HG02763 (cell line): ENCODE measurements around the gene GPR12.
"Not testable (repeated sequence)": the region's sequence is repeated elsewhere in the genome, so short reads cannot be mapped to it uniquely, and the experiment has no call there.

Experiments used
- ATAC-seq: cut with Tn5 transposase; IDR thresholded peaks from one replicate; pipeline ENCODE4 v1.9.1; 2021; ENCODE audit warnings: mild to moderate bottlenecking, moderate library complexity; ENCODE audit not compliant: unreplicated experiment

The GPR12 gene

GRCh38 chr13:26749285-26749684 is 11.3 kb downstream of the GPR12 start:
- no peak for ATAC-seq

GRCh38 chr13:26747706-26748105 is 12.9 kb downstream of the GPR12 start:
- ATAC-seq: no peak

GRCh38 chr13:26743971-26744370 is 16.6 kb downstream of the GPR12 start:
- ATAC-seq: no peak

GRCh38 chr13:26742691-26743358 is 17.8 kb downstream of the GPR12 start:
- no peak for ATAC-seq

- no peak for ATAC-seq
Observed at GRCh38 chr13:26735677-26736076, 24.9 kb downstream of the GPR12 start.

- no peak for ATAC-seq
Observed at GRCh38 chr13:26727633-26728032, 33.0 kb downstream of the GPR12 start.

- ATAC-seq: no peak
Observed at GRCh38 chr13:26727122-26727521, 33.5 kb downstream of the GPR12 start.

- ATAC-seq: no peak
Observed at GRCh38 chr13:26726684-26727083, 33.9 kb downstream of the GPR12 start.

GRCh38 chr13:26723620-26724019 is 37.0 kb downstream of the GPR12 start:
- not testable (repeated sequence) for ATAC-seq

- ATAC-seq: no peak
Observed at GRCh38 chr13:26722321-26722720, 38.3 kb downstream of the GPR12 start.

- ATAC-seq: no peak
Observed at GRCh38 chr13:26721251-26722121, 39.1 kb downstream of the GPR12 start.

- no peak for ATAC-seq
Observed at GRCh38 chr13:26719356-26719945, 41.1 kb downstream of the GPR12 start.

- ATAC-seq: no peak
Observed at GRCh38 chr13:26718872-26719271, 41.7 kb downstream of the GPR12 start.

GRCh38 chr13:26718146-26718545 is 42.4 kb downstream of the GPR12 start:
- no peak for ATAC-seq

- ATAC-seq: no peak
Observed at GRCh38 chr13:26716984-26717383, 43.6 kb downstream of the GPR12 start.

- ATAC-seq: no peak
Observed at GRCh38 chr13:26713341-26713740, 47.2 kb downstream of the GPR12 start.

GRCh38 chr13:26711211-26711610 is 49.4 kb downstream of the GPR12 start:
- ATAC-seq: no peak

GRCh38 chr13:26710166-26710565 is 50.4 kb downstream of the GPR12 start:
- no peak for ATAC-seq

- no peak for ATAC-seq
Observed at GRCh38 chr13:26709461-26709860, 51.1 kb downstream of the GPR12 start.

GRCh38 chr13:26708007-26708297 is 52.6 kb downstream of the GPR12 start:
- no peak for ATAC-seq

GRCh38 chr13:26707122-26708006 is 53.2 kb downstream of the GPR12 start:
- no peak for ATAC-seq
